Panc1 (cell line): ENCODE data around the gene MAP2K6. TPM values are rescaled to one million over a fixed set of nuclear protein-coding genes. Genes with fewer than 3 reads are reported as not detected.

Source experiments
- ATAC-seq: fragments of 200-7000 bp; cut with Tn5 transposase; 2 replicates; pipeline ENCODE4 v1.9.1; 2020; ENCODE audit warnings: mild to moderate bottlenecking, moderate library complexity
- BruUV-seq: library from RNA; stranded (reverse); fragments of 400-500 nt; replicated peaks from 2 replicates; lab custom pipeline; 2021; lab: Mats Ljungman, UMichigan
- CTCF ChIA-PET: fragments of 300-600 bp; sonication (Branson Sonifier 250); formaldehyde crosslinking; loops from one replicate; lab custom pipeline; 2022; ENCODE audit warnings: antibody characterized with exemption; lab: Charles Lee
- POLR2A ChIA-PET: fragments of 300-600 bp; sonication (Branson Sonifier 250); formaldehyde crosslinking; loops from one replicate; lab custom pipeline; 2022; ENCODE audit warnings: antibody characterized with exemption; lab: Charles Lee
- DNase-seq: peaks from one replicate; pipeline ENCODE4 v3.0.0-alpha.2; 2010; ENCODE audit warnings: low read depth, low spot score
- H3K27ac ChIP-seq: 2 replicates; pipeline ENCODE4 v1.5.1; 2011; ENCODE audit warnings: mild to moderate bottlenecking, low read length, inconsistent platforms
- H3K27me3 ChIP-seq: fragments of 200-500 bp; sonication (Bioruptor generic); 2 replicates; pipeline ENCODE4 v1.6.0; 2014; ENCODE audit warnings: low read length, inconsistent platforms; ENCODE audit not compliant: control insufficient read depth, insufficient read depth
- H3K36me3 ChIP-seq: fragments of 200-500 bp; sonication (Bioruptor generic); 2 replicates; pipeline ENCODE4 v1.5.1; 2014; ENCODE audit warnings: inconsistent platforms, mild to moderate bottlenecking, low read length, moderate library complexity; ENCODE audit not compliant: control insufficient read depth, insufficient read depth
- H3K4me1 ChIP-seq: 2 replicates; pipeline ENCODE4 v1.5.1; 2011; ENCODE audit warnings: inconsistent platforms, mild to moderate bottlenecking, low read length, moderate library complexity; ENCODE audit not compliant: control insufficient read depth, insufficient read depth
- H3K4me3 ChIP-seq, 2 experiments: 2 replicates each; pipeline ENCODE4 v1.5.1; 2011 to 2012; ENCODE audit warnings: low read depth in 2 of 2, low read length in 2 of 2, mild to moderate bottlenecking in 2 of 2, inconsistent platforms in 1 of 2, moderate library complexity in 1 of 2
- H3K9me3 ChIP-seq: fragments of 200-500 bp; sonication (Bioruptor generic); 2 replicates; pipeline ENCODE4 v1.5.1; 2014; ENCODE audit warnings: low read depth, mild to moderate bottlenecking, inconsistent platforms, low read length, moderate library complexity; ENCODE audit not compliant: control insufficient read depth, insufficient read depth
- CTCF ChIP-seq: fragments of 450-650 bp; IDR thresholded peaks from 2 replicates; pipeline ENCODE4 v1.5.1; 2017; ENCODE audit warnings: mild to moderate bottlenecking
- POLR2AphosphoS5 ChIP-seq: IDR thresholded peaks from 2 replicates; pipeline ENCODE4 v1.6.1; 2012; ENCODE audit warnings: mild to moderate bottlenecking, low read depth, low read length, moderate library complexity
- REST ChIP-seq, 2 experiments: IDR thresholded peaks; 2 replicates each; pipeline ENCODE4 v1.6.1; 2011 to 2012; ENCODE audit warnings: low read depth in 2 of 2, control low read depth in 1 of 2, low read length in 1 of 2, mild to moderate bottlenecking in 1 of 2, moderate library complexity in 1 of 2; ENCODE audit not compliant: insufficient read depth in 1 of 2
- TCF7L2 ChIP-seq: IDR thresholded peaks from 2 replicates; pipeline ENCODE4 v1.6.1; 2011; ENCODE audit warnings: mild to moderate bottlenecking, low read depth, low read length, inconsistent platforms
- in situ Hi-C: cut with HindIII; loops from 2 replicates; pipeline ENCODE4 v1.10.0; 2016; ENCODE audit warnings: low sequenced_read_pairs, low pct_unique_long_range_greater_than_20kb
- intact Hi-C: fragments of 100-400 bp; cut with micrococcal nuclease; formaldehyde crosslinking; loops from one replicate; pipeline ENCODE4 v1.10.0; 2022; ENCODE audit not compliant: unreplicated experiment
- total RNA-seq: library from RNA; stranded (reverse); gene quantifications from one replicate; pipeline ENCODE4 v1.2.1, GENCODE V29; 2021; ENCODE audit not compliant: unreplicated experiment

MAP2K6 gene
- total RNA-seq, 1 experiment from 2014 or later = 11.8 TPM

- H3K4me3 ChIP-seq = no peak overlapping the region
- no peaks in the 10 kb centered on the region for H3K9me3 ChIP-seq
- no TSS peak for BruUV-seq
- H3K36me3 ChIP-seq = no peaks in the 10 kb centered on the region; the same call in 1 of the 2 replicates
- H3K4me1 ChIP-seq = no peaks in the 10 kb centered on the region
- in situ Hi-C loops = no loop called here
- ATAC-seq (no peak), DNase-seq (no peak)
- ChIA-PET POLR2A (no interaction called here), CTCF (interaction anchor here (0.6 to 0.8 kb wide), 4 partner anchors 11 to 538 kb away, joined by 3 to 11 read pairs (median 5); no protein-coding TSS in a partner anchor)
- no peak overlapping the region; the same call in 1 of the 2 replicates for H3K27ac ChIP-seq
- intact Hi-C loops = loop anchor here (5.0 kb wide), 2 partner anchors 617 to 1102 kb away; no protein-coding TSS in a partner anchor
- TF ChIP-seq CTCF (peak; percentile 25; the same call in 1 of the 2 replicates), TCF7L2 (no peak), REST (IDR thresholded peaks at IDR 0.05; ENCODE audit: insufficient read depth in 1 of 2, low read depth in 2 of 2, low read length in 1 of 2) (no peak)
- no peaks in the 10 kb centered on the region for H3K27me3 ChIP-seq
Observed at GRCh38 chr17:69524854-69525253, 110.4 kb downstream of the MAP2K6 start.

GRCh38 chr17:69525920-69526841 lies 111.7 kb downstream of the MAP2K6 start:
- DNase-seq (peak; percentile 48), ATAC-seq (peak; percentile 80)
- POLR2A ChIA-PET = no interaction called here
- in situ Hi-C loops = no loop called here
- intact Hi-C loops = loop anchor here (5.0 kb wide), 2 partner anchors 616 to 1101 kb away; no protein-coding TSS in a partner anchor
- Histone ChIP-seq H3K4me1 (no peaks in the 10 kb centered on the region), H3K9me3 (no peaks in the 10 kb centered on the region), H3K27me3 (no peaks in the 10 kb centered on the region), H3K27ac (no peak overlapping the region), H3K36me3 (no peaks in the 10 kb centered on the region; the same call in 1 of the 2 replicates), H3K4me3 (no peak overlapping the region)
- CTCF ChIA-PET = interaction anchor here (0.6 to 1.2 kb wide), 4 partner anchors 43 to 1104 kb away, joined by 3 to 7 read pairs (median 3); no protein-coding TSS in a partner anchor
- TF ChIP-seq CTCF (peak; percentile 92), POLR2AphosphoS5 (no peak)
- BruUV-seq = no TSS peak
